GM18508 (cell line): ENCODE results near the gene MRTFA.
"Not testable (repeated sequence)": the region's sequence is repeated elsewhere in the genome, so short reads cannot be mapped to it uniquely, and the experiment has no call there.

ENCODE experiments used
- ATAC-seq: cut with Tn5 transposase; IDR thresholded peaks from one replicate; pipeline ENCODE4 v1.9.1; 2021; ENCODE audit warnings: moderate number of reproducible peaks; ENCODE audit not compliant: insufficient read depth, unreplicated experiment

The MRTFA gene

DNA sequence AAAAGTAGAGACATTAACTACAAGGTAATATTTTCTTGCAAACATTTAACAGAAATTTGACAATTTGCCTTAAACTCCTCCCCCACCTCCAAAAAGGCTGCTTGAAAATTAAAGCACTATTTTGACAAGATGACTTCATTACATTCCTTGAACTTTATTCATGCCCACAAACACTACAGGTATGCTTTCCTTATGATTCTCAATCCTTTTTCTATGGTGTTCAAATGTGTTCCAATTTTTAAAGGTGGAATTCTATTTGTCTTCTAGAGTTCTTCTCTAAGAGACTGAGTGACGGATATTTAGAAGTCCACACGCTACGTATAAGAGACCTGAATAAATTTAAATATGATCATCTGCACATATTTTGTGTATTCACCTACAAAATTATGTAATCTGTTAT, 69.4 kb downstream of the MRTFA start:
- no peak for ATAC-seq

GRCh38 chr22:40560994-40561515, 75.5 kb downstream of the MRTFA start:
- no peak for ATAC-seq

GRCh38 chr22:40560551-40560950, 76.0 kb downstream of the MRTFA start:
- no peak for ATAC-seq

GRCh38 chr22:40557972-40558371, 78.5 kb downstream of the MRTFA start:
- ATAC-seq: no peak

GRCh38 chr22:40556641-40557040, 79.9 kb downstream of the MRTFA start:
- ATAC-seq: no peak

DNA sequence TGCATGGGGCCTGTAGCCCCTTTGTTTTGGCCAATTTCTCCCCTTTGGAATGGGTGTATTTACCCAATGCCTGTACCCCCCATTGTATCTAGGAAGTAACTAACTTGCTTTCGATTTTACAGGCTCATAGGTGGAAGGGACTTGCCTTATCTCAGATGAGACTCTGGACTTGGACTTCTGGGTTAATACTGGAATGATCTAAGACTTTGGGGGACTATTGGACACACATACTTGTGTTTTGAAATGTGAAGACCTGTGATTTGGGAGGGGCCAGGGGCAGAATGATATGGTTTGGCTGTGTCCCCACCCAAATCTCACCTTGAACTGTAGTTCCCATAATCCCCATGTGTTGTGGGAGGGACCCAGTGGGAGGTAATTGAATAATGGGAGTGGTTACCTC, 82.5 kb downstream of the MRTFA start:
- ATAC-seq: not testable (repeated sequence)

- no peak for ATAC-seq
These were observed 83.4 kb downstream of the MRTFA start for GRCh38 chr22:40553014-40553554.

DNA sequence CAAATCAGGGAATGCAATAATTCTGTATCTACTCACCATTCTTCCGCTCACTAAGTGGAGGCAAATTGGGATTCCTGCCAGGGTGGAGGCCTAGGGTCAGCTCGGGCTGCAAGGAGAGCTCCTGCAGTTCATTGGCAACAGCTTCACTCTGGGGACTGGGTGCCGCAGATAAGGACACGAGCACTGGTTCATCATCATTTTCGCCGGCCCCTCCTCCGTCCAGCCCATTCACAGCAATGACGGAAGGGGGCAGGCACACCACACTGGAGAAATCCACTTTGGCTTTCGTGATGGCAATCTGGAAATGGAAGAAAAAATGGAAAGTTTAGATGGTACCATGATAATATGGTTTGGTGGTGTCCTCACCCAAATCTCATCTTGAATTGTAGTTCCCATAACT, 84.4 kb downstream of the MRTFA start:
- ATAC-seq: no peak

- ATAC-seq: no peak
These were observed 88.8 kb downstream of the MRTFA start for GRCh38 chr22:40547729-40548143.

- no peak for ATAC-seq
These were observed 91.8 kb downstream of the MRTFA start for GRCh38 chr22:40544758-40545157.

DNA sequence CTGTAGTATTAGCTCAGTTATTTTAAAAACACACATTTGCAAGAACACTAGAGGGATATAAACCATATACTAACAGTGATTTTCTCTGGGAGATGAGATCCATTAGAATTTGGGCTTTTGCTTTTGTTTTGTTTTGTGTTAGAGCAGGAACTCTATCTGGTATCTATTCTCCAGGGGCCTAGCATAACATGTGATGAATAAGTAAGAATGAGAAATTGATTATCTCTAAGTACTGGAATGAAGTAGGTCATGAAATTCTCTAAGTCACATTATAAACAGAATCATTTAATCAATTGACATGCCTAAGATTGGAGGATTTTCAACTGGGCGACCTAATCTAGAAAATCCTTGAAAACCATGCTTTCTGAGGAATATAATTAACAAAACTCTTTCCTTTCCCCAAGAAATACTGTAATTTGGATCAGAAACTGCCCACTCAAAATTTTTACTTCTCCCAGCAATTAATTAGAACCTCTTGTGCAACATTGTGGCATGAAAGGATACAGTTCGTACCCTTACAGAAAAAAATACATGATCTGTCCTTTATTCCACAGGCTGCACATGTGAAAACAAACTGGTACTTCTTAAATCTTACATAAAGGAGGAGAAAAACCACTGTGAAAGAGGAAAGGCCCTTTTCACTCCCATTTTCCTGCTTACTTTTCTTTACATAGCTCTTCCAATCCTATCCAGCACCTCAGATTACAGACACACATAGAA, 93.5 kb downstream of the MRTFA start:
- ATAC-seq: no peak

DNA sequence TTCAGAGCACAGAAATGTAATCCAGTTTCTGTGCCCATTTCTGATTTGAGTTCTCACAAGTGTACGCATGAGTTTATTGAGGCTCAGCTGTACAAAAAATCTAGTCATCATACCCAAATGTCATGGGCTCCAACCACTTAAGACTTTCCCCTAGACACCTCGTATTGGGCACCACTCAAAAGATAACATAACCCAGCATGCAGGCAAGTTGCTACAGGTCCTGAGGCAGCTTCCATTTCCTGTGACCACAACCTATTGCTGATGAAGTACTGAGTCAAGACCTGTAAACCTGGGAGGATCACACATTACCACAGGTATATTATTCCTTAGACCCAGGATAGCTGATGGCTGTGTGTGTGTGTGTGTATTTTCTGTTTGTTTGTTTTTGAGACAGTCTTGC, 95.2 kb downstream of the MRTFA start:
- no peak for ATAC-seq

GRCh38 chr22:40540265-40540664, 96.3 kb downstream of the MRTFA start:
- ATAC-seq: no peak

- ATAC-seq: not testable (repeated sequence)
These were observed 100.4 kb downstream of the MRTFA start for GRCh38 chr22:40536149-40536548.

DNA sequence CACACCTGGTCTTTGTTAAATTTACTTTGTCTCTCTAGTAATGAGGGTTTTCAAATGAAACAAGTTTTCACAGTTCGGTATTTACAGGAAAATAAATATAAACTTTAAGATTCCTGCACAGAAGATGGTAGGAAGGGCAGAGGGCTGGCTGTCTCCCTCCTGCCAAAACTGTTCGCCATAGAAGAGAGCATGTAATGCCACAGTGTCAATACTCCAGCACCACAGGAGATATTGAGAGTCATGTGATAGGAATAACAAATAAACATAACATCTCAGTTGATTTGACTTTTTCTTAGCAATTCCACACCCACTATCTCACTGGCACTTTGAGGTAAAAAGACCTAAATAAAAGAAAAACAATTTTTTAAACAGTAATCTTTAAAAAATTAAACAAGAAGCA, 100.9 kb downstream of the MRTFA start:
- no peak for ATAC-seq

DNA sequence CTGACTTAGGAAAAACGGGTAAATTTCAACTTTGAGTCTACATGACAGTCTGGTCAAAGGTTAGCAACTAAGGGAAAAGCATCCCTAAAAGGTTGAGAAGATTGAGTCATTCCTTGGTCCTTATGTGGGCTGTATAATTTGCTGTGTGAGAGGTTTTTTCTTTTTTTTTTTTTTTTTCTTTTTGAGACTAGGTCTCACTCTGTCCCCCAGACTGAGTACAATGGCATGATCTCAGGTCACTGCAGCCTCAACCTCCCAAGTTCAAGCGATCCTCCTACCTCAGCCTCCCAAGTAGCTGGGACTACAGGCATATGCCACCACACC, 101.4 kb downstream of the MRTFA start:
- ATAC-seq: no peak

DNA sequence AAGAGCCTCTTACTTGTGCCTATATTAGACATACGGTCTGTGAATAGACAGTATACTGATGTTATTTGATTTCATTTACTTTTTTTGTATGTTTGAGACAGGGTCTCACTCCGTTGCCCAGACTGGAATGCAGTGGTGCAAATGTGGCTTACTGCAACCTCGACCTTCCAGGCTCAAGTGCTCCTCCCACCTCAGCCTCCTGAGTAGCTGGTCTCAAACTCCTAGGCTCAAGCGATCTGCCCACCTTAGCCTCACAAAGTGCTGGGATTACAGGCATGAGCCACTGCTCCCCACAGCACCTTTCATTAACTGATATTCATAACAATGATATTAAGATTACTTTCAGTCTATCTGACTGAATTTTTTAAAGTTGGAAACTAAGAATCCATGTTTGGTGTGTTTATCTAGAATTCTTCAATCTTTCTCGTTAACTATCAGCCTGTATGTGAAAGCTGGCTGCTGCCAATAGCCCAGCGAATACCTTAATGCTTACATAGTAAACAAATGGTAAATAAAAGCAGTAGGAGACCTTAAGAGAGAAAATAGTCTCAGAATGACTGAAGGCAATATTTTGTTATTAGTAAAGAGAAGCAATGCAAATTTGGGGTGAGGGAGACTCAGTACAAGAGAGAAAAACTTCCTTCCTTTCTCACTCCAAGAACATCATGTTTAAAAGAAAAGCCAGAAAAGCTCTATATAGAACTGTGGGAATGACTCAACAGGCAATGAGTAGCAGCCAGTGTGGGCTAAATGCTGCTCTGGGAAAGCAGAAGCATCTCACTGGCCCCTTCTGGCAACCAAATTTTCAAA, 101.9 kb downstream of the MRTFA start:
- ATAC-seq: no peak

- ATAC-seq: no peak
These were observed 102.7 kb downstream of the MRTFA start for GRCh38 chr22:40533712-40534378.

- ATAC-seq: no peak
These were observed 104.3 kb downstream of the MRTFA start for GRCh38 chr22:40531951-40532900.

DNA sequence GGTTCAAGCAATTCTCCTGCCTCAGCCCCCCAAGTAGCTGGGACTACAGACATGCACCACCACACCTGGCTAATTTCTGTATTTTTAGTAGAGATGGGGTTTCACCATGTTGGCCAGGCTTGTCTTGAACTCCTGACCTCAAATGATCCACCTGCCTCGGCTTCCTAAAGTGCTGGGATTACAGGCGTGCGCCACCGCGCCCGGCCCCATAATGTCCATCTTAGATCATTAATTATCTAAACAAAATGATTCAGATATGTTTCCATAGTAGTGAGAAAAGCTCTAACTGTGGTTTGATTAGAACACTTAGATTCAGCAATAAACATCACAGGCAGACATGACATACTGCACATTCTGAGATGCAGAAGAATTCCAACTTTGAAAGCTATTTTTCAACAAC, 106.1 kb downstream of the MRTFA start:
- not testable (repeated sequence) for ATAC-seq
